HAP-1 (cell line): ENCODE results near the gene ATXN7L1.
A peak's percentile ranks its signal among the peaks of the same experiment; 100 is the strongest.

Experiments used
- DNase-seq, 2 experiments: peaks; one replicate each; pipeline ENCODE4 v3.0.0-alpha.2; 2016 to 2020; ENCODE audit warnings: low spot score in 2 of 2
- H3K27me3 ChIP-seq: fragments of 250-450 bp; sonication (Bioruptor Pico); 2 replicates; pipeline ENCODE4 v1.5.1; 2020; ENCODE audit warnings: low read depth, mild to moderate bottlenecking, moderate library complexity
- H3K36me3 ChIP-seq: fragments of 250-450 bp; sonication (Bioruptor Pico); replicated peaks from 2 replicates; pipeline ENCODE4 v1.5.1; 2020; ENCODE audit warnings: mild to moderate bottlenecking
- H3K4me1 ChIP-seq: fragments of 250-450 bp; sonication (Bioruptor Pico); 2 replicates; pipeline ENCODE4 v1.5.1; 2020; ENCODE audit warnings: mild to moderate bottlenecking
- H3K4me3 ChIP-seq: fragments of 250-450 bp; sonication (Bioruptor Pico); 2 replicates; pipeline ENCODE4 v1.5.1; 2020; ENCODE audit warnings: mild to moderate bottlenecking, moderate library complexity
- H3K9me3 ChIP-seq: fragments of 250-450 bp; sonication (Bioruptor Pico); 2 replicates; pipeline ENCODE4 v1.5.1; 2020; ENCODE audit warnings: mild to moderate bottlenecking, moderate library complexity
- in situ Hi-C: fragments of 300-500 bp; cut with MboI; formaldehyde crosslinking; loops from 3 replicates; pipeline ENCODE4 v1.14.3; 2020; ENCODE audit warnings: low sequenced_read_pairs, inconsistent platforms, mixed read lengths

ATXN7L1 gene

GRCh38 chr7:105677817-105678573 is 198.4 kb downstream of the ATXN7L1 start:
- no peak for DNase-seq
- no peaks in the 10 kb centered on the region; the same call in 1 of the 2 replicates for H3K9me3 ChIP-seq
- no peaks in the 10 kb centered on the region for H3K4me1 ChIP-seq
- in situ Hi-C loops, result no loop called here
- no peaks in the 10 kb centered on the region for H3K27me3 ChIP-seq
- H3K4me3 ChIP-seq, result no peak overlapping the region
- H3K36me3 ChIP-seq, result no peaks in the 10 kb centered on the region

- Histone ChIP-seq H3K36me3 (no peaks in the 10 kb centered on the region), H3K4me3 (no peak overlapping the region), H3K9me3 (no peaks in the 10 kb centered on the region; the same call in 1 of the 2 replicates), H3K27me3 (no peaks in the 10 kb centered on the region), H3K4me1 (no peaks in the 10 kb centered on the region)
- DNase-seq, result no peak
- in situ Hi-C loops, result no loop called here
Measured at GRCh38 chr7:105677410-105677730, 199.0 kb downstream of the ATXN7L1 start.

- Histone ChIP-seq H3K36me3 (no peaks in the 10 kb centered on the region), H3K4me3 (no peak overlapping the region), H3K4me1 (no peaks in the 10 kb centered on the region), H3K27me3 (no peaks in the 10 kb centered on the region), H3K9me3 (no peaks in the 10 kb centered on the region; the same call in 1 of the 2 replicates)
- DNase-seq, result no peak
- in situ Hi-C loops, result no loop called here
Measured at GRCh38 chr7:105675934-105676371, 200.4 kb downstream of the ATXN7L1 start.

- H3K4me3 ChIP-seq, result no peak overlapping the region
- no peaks in the 10 kb centered on the region; the same call in 1 of the 2 replicates for H3K9me3 ChIP-seq
- H3K27me3 ChIP-seq, result no peaks in the 10 kb centered on the region
- H3K4me1 ChIP-seq, result no peaks in the 10 kb centered on the region
- in situ Hi-C loops, result loop anchor here (25.0 kb wide), 1 partner anchor 488 kb away; no protein-coding TSS in a partner anchor
- no peak for DNase-seq
- H3K36me3 ChIP-seq, result no peaks in the 10 kb centered on the region
Measured at GRCh38 chr7:105674200-105674920, 202.0 kb downstream of the ATXN7L1 start.

GRCh38 chr7:105673367-105674084 is 202.9 kb downstream of the ATXN7L1 start:
- no peak for DNase-seq
- H3K9me3 ChIP-seq, result no peaks in the 10 kb centered on the region; the same call in 1 of the 2 replicates
- in situ Hi-C loops, result loop anchor here (25.0 kb wide), 1 partner anchor 489 kb away; no protein-coding TSS in a partner anchor
- H3K36me3 ChIP-seq, result no peaks in the 10 kb centered on the region
- H3K27me3 ChIP-seq, result no peaks in the 10 kb centered on the region
- H3K4me3 ChIP-seq, result no peak overlapping the region
- no peaks in the 10 kb centered on the region for H3K4me1 ChIP-seq

- no peak for DNase-seq
- in situ Hi-C loops, result loop anchor here (25.0 kb wide), 1 partner anchor 490 kb away; no protein-coding TSS in a partner anchor
- Histone ChIP-seq H3K4me3 (no peak overlapping the region), H3K9me3 (no peaks in the 10 kb centered on the region; the same call in 1 of the 2 replicates), H3K4me1 (no peaks in the 10 kb centered on the region), H3K36me3 (no peaks in the 10 kb centered on the region), H3K27me3 (no peaks in the 10 kb centered on the region)
Measured at GRCh38 chr7:105672801-105673200, 203.6 kb downstream of the ATXN7L1 start.

GRCh38 chr7:105666324-105666723 is 210.1 kb downstream of the ATXN7L1 start:
- in situ Hi-C loops, result loop anchor here (25.0 kb wide), 1 partner anchor 496 kb away; no protein-coding TSS in a partner anchor
- DNase-seq, result no peak

GRCh38 chr7:105665684-105666083 is 210.7 kb downstream of the ATXN7L1 start:
- H3K9me3 ChIP-seq, result no peaks in the 10 kb centered on the region
- H3K27me3 ChIP-seq, result no peaks in the 10 kb centered on the region
- no peaks in the 10 kb centered on the region for H3K4me1 ChIP-seq
- no peak for DNase-seq
- no peaks in the 10 kb centered on the region for H3K36me3 ChIP-seq
- no peak overlapping the region for H3K4me3 ChIP-seq
- in situ Hi-C loops, result loop anchor here (25.0 kb wide), 1 partner anchor 497 kb away; no protein-coding TSS in a partner anchor

More at GRCh38 chr7:105666324-105666723, 210.1 kb downstream of the ATXN7L1 start:
- Histone ChIP-seq H3K9me3 (no peaks in the 10 kb centered on the region), H3K4me1 (no peaks in the 10 kb centered on the region), H3K4me3 (no peak overlapping the region), H3K27me3 (no peaks in the 10 kb centered on the region), H3K36me3 (no peaks in the 10 kb centered on the region)

- Histone ChIP-seq H3K36me3 (no peaks in the 10 kb centered on the region), H3K4me1 (no peaks in the 10 kb centered on the region), H3K27me3 (no peaks in the 10 kb centered on the region), H3K4me3 (no peak overlapping the region), H3K9me3 (no peaks in the 10 kb centered on the region)
- in situ Hi-C loops, result loop anchor here (25.0 kb wide), 1 partner anchor 497 kb away; no protein-coding TSS in a partner anchor
- peak; percentile 36 to 53 for DNase-seq
Measured at GRCh38 chr7:105664816-105665525, 211.4 kb downstream of the ATXN7L1 start.

- H3K4me3 ChIP-seq, result no peak overlapping the region
- DNase-seq, result no peak
- no peaks in the 10 kb centered on the region for H3K36me3 ChIP-seq
- in situ Hi-C loops, result loop anchor here (25.0 kb wide), 1 partner anchor 499 kb away; no protein-coding TSS in a partner anchor
- no peaks in the 10 kb centered on the region for H3K9me3 ChIP-seq
- no peaks in the 10 kb centered on the region for H3K27me3 ChIP-seq
- no peaks in the 10 kb centered on the region for H3K4me1 ChIP-seq
Measured at GRCh38 chr7:105662998-105663397, 213.4 kb downstream of the ATXN7L1 start.

- Histone ChIP-seq H3K4me1 (no peaks in the 10 kb centered on the region), H3K36me3 (no peaks in the 10 kb centered on the region), H3K4me3 (no peak overlapping the region), H3K27me3 (no peaks in the 10 kb centered on the region), H3K9me3 (no peaks in the 10 kb centered on the region)
- in situ Hi-C loops, result loop anchor here (25.0 kb wide), 1 partner anchor 501 kb away; no protein-coding TSS in a partner anchor
- DNase-seq, result no peak
Measured at GRCh38 chr7:105661625-105662024, 214.8 kb downstream of the ATXN7L1 start.

GRCh38 chr7:105656922-105657521 is 219.4 kb downstream of the ATXN7L1 start:
- DNase-seq, result peak; percentile 60 to 86
- no peaks in the 10 kb centered on the region for H3K27me3 ChIP-seq
- in situ Hi-C loops, result loop anchor here (25.0 kb wide), 1 partner anchor 505 kb away; no protein-coding TSS in a partner anchor
- no peaks in the 10 kb centered on the region for H3K36me3 ChIP-seq
- H3K4me1 ChIP-seq, result no peaks in the 10 kb centered on the region
- H3K4me3 ChIP-seq, result no peak overlapping the region
- H3K9me3 ChIP-seq, result no peaks in the 10 kb centered on the region
